HG02870 (cell line): ENCODE data around the gene SEMA4F.
A peak's percentile ranks its signal among the peaks of the same experiment; 100 is the strongest.

Source experiments
- ATAC-seq: cut with Tn5 transposase; IDR thresholded peaks from one replicate; pipeline ENCODE4 v1.9.1; 2021; ENCODE audit warnings: mild to moderate bottlenecking, moderate library complexity; ENCODE audit not compliant: unreplicated experiment

The SEMA4F gene

GRCh38 chr2:74704216-74704615, 50.2 kb downstream of the SEMA4F start:
- ATAC-seq, result no peak

- ATAC-seq, result no peak
These were observed 52.7 kb downstream of the SEMA4F start for GRCh38 chr2:74706741-74707140.

GRCh38 chr2:74707837-74708236, 53.8 kb downstream of the SEMA4F start:
- no peak for ATAC-seq

- no peak for ATAC-seq
These were observed 54.2 kb downstream of the SEMA4F start for GRCh38 chr2:74708296-74708695.

GRCh38 chr2:74708883-74709282, 54.8 kb downstream of the SEMA4F start:
- ATAC-seq, result no peak

DNA sequence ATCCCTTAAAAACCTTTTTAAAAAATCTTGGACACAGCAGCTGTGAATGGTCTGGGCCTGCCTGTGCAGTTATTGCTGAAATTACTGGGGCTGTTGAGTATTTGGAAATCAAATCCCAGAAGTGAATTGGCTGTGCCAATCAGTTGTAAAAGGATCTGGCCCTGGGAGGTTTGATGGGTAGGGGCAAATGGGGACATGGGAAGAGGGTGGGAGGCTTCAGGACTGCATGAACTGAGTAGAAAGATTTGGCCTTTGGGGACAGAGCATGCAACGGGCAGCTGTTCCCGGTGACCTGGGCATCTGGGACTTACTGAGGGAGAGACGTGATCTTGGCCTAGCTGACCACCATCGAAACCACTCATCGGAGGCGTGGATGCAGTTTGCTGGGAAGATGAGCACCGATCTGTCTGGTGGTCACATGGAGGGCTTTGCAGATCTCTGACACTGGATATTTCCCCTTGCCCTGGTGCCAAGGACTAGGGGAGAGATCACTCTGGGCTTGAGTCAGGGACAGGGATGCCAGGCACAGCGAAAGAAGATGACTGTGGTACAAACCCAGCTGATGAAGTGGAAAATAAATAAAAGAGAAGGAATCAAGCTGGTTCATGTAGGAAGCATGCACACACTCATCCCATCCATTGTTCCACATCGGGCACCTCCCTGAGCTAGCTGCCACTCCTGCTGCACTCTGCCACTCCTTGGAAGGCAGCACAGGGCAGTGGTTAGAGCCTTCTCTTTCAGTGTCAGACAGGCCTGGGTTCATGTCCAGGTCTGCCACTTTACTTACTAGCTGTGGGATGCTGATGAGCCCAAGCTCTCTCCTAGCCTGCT, 58.4 kb downstream of the SEMA4F start:
- no peak for ATAC-seq

DNA sequence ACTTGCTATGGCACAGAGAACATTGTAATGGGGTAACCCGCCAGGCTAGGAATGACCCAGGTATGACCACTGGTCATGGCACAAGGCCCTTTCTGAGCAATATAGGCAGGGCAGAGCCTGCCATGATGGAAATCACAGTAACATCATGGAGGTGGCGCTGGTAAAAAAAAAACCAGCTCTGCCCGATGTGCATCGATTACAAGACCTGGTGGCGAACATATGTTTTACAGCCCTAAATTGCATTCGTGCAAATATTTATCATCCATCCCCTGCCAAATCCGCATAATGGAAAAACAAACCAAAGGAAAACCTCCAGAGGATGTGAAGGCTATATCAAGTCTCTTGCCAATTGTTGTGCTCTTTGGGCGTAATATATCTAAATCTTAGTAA, 60.6 kb downstream of the SEMA4F start:
- no peak for ATAC-seq

DNA sequence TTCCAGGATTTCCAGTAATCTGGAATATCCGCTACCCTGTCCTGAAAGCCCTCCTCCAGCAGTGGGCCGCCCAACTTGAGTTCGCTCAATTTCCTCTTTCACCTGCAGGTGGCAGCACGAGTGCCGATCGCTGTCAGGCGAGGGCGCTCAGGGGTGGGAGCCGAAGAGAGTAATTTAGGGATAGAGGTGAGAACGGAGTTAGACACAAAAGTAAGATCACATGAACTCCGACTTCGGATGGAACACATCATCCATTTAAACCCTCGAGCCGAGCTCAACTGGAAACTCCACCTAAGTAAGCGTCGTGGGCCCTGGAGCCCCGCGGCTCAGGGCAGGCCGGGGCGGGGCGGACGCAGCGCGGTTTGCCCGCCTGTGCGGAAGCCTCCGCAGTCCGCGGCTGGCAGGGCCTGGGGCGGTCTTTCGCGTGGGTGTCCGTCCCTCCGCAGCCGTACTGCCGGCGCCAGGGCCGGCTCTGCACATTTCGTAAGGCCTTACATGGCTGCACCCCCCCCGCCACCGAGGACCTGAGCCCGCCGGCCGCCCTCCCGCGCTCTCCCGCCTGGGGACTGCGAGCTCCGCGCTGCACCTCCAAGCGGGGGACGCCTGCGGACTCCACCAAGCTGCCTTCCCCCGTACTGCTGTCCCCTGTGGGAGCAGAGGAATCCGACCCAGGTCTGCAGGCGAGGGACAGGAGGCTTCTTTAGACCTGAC, 61.2 kb downstream of the SEMA4F start:
- ATAC-seq, result peak; percentile 96

DNA sequence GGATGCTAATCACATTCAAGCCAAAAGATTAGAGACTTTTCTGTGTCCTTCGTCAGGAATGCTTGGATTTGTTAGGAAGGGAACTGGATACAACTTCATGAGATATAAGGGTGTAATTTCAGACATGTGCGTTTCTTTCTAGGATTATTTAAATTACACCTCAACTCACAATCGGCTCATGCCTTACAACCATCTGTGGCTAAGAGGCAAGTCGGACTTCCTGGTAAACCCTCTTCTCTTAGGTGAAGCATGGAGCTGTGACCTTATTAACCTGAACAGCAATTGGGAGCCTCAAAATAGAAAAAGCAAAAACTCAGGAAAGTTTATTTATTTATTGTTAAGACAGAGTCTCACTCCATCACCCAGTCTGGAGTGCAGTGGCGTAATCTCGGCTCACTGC, 61.8 kb downstream of the SEMA4F start:
- no peak for ATAC-seq

DNA sequence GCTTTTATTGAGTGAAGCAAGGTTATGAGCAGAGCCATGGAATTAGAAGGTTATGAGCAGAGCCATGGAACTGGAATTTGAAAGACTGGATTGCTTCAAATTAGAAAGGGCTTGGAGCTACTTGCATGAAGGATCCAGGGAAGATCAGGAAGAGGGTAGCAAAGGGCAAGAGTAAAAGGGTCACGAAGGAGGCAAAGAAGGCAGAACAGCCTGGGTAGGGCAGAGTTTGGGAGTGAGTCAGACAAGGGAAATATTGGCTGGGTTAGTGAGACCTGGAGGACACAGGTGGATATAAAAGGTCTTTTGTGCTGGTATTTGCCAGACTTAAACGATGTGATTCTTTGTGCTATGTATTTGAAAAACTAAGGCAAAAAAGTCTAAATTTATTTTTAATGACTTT, 65.0 kb downstream of the SEMA4F start:
- no peak for ATAC-seq

- ATAC-seq, result no peak
These were observed 67.3 kb downstream of the SEMA4F start for GRCh38 chr2:74721316-74721715.

DNA sequence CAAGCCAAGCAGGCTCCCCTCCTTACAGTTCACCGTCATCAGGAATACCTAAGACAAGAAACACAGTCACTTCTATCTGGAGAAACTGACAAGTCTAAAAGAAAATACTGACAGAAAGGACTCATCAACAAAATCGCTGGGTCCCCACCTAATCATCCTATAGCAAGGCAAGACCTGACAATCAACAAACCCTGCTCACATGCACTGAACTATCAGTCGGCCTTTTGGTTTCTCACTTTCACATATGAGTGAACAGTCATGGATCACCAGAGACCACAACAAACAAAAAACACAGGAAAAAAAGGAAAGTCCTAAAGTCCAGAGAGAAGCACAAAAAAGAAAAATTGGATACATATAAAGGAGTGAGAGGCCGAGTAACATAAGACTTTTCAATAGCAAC, 70.4 kb downstream of the SEMA4F start:
- ATAC-seq, result no peak

DNA sequence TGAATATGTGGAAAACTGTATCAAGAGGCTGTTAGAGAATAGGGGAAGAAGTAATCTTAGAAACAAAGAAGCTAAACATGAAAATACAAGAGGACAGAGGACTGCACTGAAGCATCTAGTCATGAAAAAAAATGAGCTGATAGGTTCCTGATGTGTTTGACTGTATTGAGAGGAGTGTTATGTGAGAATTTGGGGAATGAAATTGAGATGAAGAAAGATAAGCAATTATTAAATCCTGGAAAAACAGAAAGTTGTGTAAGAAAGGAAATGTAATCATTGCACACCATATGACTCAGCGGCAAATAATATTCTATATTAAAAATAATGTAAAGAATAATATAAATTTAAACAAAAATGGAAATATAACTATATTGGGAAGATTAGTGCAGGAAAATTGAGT, 71.2 kb downstream of the SEMA4F start:
- no peak for ATAC-seq

GRCh38 chr2:74728842-74729241, 74.8 kb downstream of the SEMA4F start:
- ATAC-seq, result no peak

GRCh38 chr2:74730530-74730929, 76.5 kb downstream of the SEMA4F start:
- ATAC-seq, result no peak
